Measurements from ENCODE around the gene SLC8A1. TPM values are rescaled to one million over a fixed set of nuclear protein-coding genes. Genes with fewer than 3 reads are reported as not detected.
A peak's percentile ranks its signal among the peaks of the same experiment; 100 is the strongest.

Gene SLC8A1
- total RNA-seq, 1 donor from 2014 or later, result 34.8 TPM

DNA sequence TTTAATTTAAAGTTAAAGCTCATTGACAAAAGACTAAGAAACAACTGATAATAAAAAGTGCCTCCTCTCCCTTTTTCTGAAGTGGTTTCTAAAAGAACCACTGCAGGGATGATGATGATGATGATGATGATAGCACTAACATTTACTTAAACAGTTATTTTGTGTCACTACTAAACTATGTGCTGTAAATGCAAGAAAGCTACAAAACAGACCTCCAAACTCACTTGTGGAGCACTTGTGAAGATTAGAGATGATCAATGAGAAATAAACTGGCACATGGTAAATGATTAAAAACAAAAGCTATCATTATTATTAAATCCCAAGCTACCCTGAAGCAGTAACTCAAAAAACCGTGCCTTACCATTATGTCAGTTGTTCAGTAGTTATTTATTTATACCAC lies 88.7 kb downstream of the SLC8A1 start:
- FAIRE-seq (no peak), DNase-seq (ENCODE audit: low read depth) (no peak)
- H3K4me1 ChIP-seq (ENCODE audit: insufficient read depth, low read length), result peaks cover 28% of the 10 kb centered on the region
- Mint-ChIP-seq H3K27me3 (ENCODE audit: low read depth, unreplicated experiment) (no peaks in the 10 kb centered on the region), H3K4me3 (ENCODE audit: unreplicated experiment) (no peak overlapping the region), H3K27ac (ENCODE audit: unreplicated experiment) (no peak overlapping the region), H3K9me3 (ENCODE audit: unreplicated experiment) (no peaks in the 10 kb centered on the region), H3K36me3 (ENCODE audit: low read depth, unreplicated experiment) (no peaks in the 10 kb centered on the region), H3K4me1 (ENCODE audit: low read depth, unreplicated experiment) (peaks cover 42% of the 10 kb centered on the region)
- H3K36me3 ChIP-seq (ENCODE audit: insufficient read depth, low read length), result no peaks in the 10 kb centered on the region
- H3K27ac ChIP-seq (ENCODE audit: low read depth, low read length), result peak overlapping the region; percentile 62
- no peaks in the 10 kb centered on the region for H3K9me3 ChIP-seq (ENCODE audit: insufficient read depth, low read depth, low read length)
- no peaks in the 10 kb centered on the region for H3K79me2 ChIP-seq (ENCODE audit: insufficient read depth, low read length)
- H4K20me1 ChIP-seq (ENCODE audit: insufficient read depth, low read length), result no peaks in the 10 kb centered on the region
- H3K4me3 ChIP-seq (ENCODE audit: insufficient read depth, low read depth, low read length), result peak overlapping the region; percentile 24
- no peaks in the 10 kb centered on the region for H3K27me3 ChIP-seq (ENCODE audit: insufficient read depth, low read length)
- H3K4me2 ChIP-seq (ENCODE audit: low read length), result peak overlapping the region; percentile 76
- peak overlapping the region; percentile 66 for H3K9ac ChIP-seq (ENCODE audit: low read length)
- TF ChIP-seq EZH2 (IDR thresholded peaks at IDR 0.05; ENCODE audit: insufficient read depth, low read length), result no peak
- TF ChIP-seq, protein P1, sequence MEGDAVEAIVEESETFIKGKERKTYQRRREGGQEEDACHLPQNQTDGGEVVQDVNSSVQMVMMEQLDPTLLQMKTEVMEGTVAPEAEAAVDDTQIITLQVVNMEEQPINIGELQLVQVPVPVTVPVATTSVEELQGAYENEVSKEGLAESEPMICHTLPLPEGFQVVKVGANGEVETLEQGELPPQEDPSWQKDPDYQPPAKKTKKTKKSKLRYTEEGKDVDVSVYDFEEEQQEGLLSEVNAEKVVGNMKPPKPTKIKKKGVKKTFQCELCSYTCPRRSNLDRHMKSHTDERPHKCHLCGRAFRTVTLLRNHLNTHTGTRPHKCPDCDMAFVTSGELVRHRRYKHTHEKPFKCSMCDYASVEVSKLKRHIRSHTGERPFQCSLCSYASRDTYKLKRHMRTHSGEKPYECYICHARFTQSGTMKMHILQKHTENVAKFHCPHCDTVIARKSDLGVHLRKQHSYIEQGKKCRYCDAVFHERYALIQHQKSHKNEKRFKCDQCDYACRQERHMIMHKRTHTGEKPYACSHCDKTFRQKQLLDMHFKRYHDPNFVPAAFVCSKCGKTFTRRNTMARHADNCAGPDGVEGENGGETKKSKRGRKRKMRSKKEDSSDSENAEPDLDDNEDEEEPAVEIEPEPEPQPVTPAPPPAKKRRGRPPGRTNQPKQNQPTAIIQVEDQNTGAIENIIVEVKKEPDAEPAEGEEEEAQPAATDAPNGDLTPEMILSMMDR (IDR thresholded peaks at IDR 0.05; ENCODE audit: insufficient read depth, low read depth, low read length), result no peak
- H2AFZ ChIP-seq (ENCODE audit: low read depth, low read length), result no peak overlapping the region

DNA sequence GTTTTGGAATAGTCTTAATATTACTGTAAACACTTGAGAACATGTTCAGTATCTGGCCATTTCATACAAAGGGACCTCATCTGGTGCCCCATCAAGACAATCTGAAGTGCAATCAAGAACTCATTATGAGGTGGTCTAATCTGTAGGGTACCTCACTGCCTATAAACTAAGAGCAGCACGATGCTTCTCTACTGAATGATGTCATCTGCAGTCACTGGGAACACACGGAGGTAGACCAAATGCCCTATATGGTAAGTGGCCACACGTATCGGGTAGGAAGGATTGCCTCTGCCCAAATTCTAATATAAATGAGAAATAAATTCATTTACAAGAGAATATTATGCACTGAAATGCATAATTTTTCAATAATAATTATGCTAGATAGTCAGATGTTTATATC lies 90.4 kb downstream of the SLC8A1 start:
- Mint-ChIP-seq H3K4me1 (ENCODE audit: low read depth, unreplicated experiment) (peaks cover 36% of the 10 kb centered on the region), H3K4me3 (ENCODE audit: unreplicated experiment) (no peak overlapping the region), H3K36me3 (ENCODE audit: low read depth, unreplicated experiment) (no peaks in the 10 kb centered on the region), H3K9me3 (ENCODE audit: unreplicated experiment) (no peaks in the 10 kb centered on the region), H3K27ac (ENCODE audit: unreplicated experiment) (no peak overlapping the region), H3K27me3 (ENCODE audit: low read depth, unreplicated experiment) (no peaks in the 10 kb centered on the region)
- no peaks in the 10 kb centered on the region for H3K36me3 ChIP-seq (ENCODE audit: insufficient read depth, low read length)
- H3K4me1 ChIP-seq (ENCODE audit: insufficient read depth, low read length), result peaks cover 15% of the 10 kb centered on the region
- no peak overlapping the region for H3K4me2 ChIP-seq (ENCODE audit: low read length)
- no peaks in the 10 kb centered on the region for H3K27me3 ChIP-seq (ENCODE audit: insufficient read depth, low read length)
- no peaks in the 10 kb centered on the region for H3K79me2 ChIP-seq (ENCODE audit: insufficient read depth, low read length)
- H4K20me1 ChIP-seq (ENCODE audit: insufficient read depth, low read length), result no peaks in the 10 kb centered on the region
- H3K4me3 ChIP-seq (ENCODE audit: insufficient read depth, low read depth, low read length), result no peak overlapping the region
- no peak overlapping the region for H3K27ac ChIP-seq (ENCODE audit: low read depth, low read length)
- no peak overlapping the region for H3K9ac ChIP-seq (ENCODE audit: low read length)
- FAIRE-seq (no peak), DNase-seq (ENCODE audit: low read depth) (no peak)
- TF ChIP-seq, protein P1 (IDR thresholded peaks at IDR 0.05; ENCODE audit: insufficient read depth, low read depth, low read length), result no peak
- no peak for TF ChIP-seq EZH2 (IDR thresholded peaks at IDR 0.05; ENCODE audit: insufficient read depth, low read length)
- no peak overlapping the region for H2AFZ ChIP-seq (ENCODE audit: low read depth, low read length)
- no peaks in the 10 kb centered on the region for H3K9me3 ChIP-seq (ENCODE audit: insufficient read depth, low read depth, low read length)

DNA sequence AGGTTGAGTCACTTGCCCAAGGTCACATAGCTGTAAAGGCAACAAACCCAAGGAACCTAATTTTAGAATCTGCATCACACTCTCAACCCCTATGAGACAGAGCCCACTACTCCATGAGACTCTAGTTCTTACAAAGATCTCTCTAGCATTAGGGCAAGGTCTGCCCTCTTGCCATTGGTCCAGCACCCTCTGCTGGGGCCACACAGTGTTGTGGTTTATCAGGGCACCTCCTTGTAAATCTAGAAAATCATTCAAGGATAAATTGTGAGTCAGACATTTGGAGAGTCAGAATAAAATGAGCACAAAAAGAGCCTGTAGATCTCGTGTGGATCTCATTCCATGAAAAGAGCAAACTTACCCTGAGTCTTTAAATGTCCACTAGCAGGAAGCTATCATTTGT lies 91.2 kb downstream of the SLC8A1 start:
- H3K79me2 ChIP-seq (ENCODE audit: insufficient read depth, low read length), result no peaks in the 10 kb centered on the region
- FAIRE-seq (no peak), DNase-seq (ENCODE audit: low read depth) (no peak)
- no peaks in the 10 kb centered on the region for H3K9me3 ChIP-seq (ENCODE audit: insufficient read depth, low read depth, low read length)
- TF ChIP-seq EZH2 (IDR thresholded peaks at IDR 0.05; ENCODE audit: insufficient read depth, low read length), result no peak
- TF ChIP-seq, protein P1 (IDR thresholded peaks at IDR 0.05; ENCODE audit: insufficient read depth, low read depth, low read length), result no peak
- H3K36me3 ChIP-seq (ENCODE audit: insufficient read depth, low read length), result no peaks in the 10 kb centered on the region
- no peak overlapping the region for H3K9ac ChIP-seq (ENCODE audit: low read length)
- Mint-ChIP-seq H3K27ac (ENCODE audit: unreplicated experiment) (no peak overlapping the region), H3K36me3 (ENCODE audit: low read depth, unreplicated experiment) (no peaks in the 10 kb centered on the region), H3K9me3 (ENCODE audit: unreplicated experiment) (no peaks in the 10 kb centered on the region), H3K27me3 (ENCODE audit: low read depth, unreplicated experiment) (no peaks in the 10 kb centered on the region), H3K4me1 (ENCODE audit: low read depth, unreplicated experiment) (peaks cover 36% of the 10 kb centered on the region), H3K4me3 (ENCODE audit: unreplicated experiment) (no peak overlapping the region)
- no peak overlapping the region for H3K27ac ChIP-seq (ENCODE audit: low read depth, low read length)
- H2AFZ ChIP-seq (ENCODE audit: low read depth, low read length), result no peak overlapping the region
- H3K4me3 ChIP-seq (ENCODE audit: insufficient read depth, low read depth, low read length), result no peak overlapping the region
- H4K20me1 ChIP-seq (ENCODE audit: insufficient read depth, low read length), result no peaks in the 10 kb centered on the region
- H3K4me2 ChIP-seq (ENCODE audit: low read length), result peak overlapping the region; percentile 6
- peaks cover 15% of the 10 kb centered on the region for H3K4me1 ChIP-seq (ENCODE audit: insufficient read depth, low read length)
- H3K27me3 ChIP-seq (ENCODE audit: insufficient read depth, low read length), result no peaks in the 10 kb centered on the region

Measured in astrocyte (in vitro differentiated cells and primary cell).